ENCODE results near the gene GRB10. TPM values are rescaled to one million over a fixed set of nuclear protein-coding genes. Genes with fewer than 3 reads are reported as not detected.

Gene GRB10
- 0.10 TPM for polyA plus RNA-seq (2012; ENCODE audit: low read depth, missing spikeins)

DNA sequence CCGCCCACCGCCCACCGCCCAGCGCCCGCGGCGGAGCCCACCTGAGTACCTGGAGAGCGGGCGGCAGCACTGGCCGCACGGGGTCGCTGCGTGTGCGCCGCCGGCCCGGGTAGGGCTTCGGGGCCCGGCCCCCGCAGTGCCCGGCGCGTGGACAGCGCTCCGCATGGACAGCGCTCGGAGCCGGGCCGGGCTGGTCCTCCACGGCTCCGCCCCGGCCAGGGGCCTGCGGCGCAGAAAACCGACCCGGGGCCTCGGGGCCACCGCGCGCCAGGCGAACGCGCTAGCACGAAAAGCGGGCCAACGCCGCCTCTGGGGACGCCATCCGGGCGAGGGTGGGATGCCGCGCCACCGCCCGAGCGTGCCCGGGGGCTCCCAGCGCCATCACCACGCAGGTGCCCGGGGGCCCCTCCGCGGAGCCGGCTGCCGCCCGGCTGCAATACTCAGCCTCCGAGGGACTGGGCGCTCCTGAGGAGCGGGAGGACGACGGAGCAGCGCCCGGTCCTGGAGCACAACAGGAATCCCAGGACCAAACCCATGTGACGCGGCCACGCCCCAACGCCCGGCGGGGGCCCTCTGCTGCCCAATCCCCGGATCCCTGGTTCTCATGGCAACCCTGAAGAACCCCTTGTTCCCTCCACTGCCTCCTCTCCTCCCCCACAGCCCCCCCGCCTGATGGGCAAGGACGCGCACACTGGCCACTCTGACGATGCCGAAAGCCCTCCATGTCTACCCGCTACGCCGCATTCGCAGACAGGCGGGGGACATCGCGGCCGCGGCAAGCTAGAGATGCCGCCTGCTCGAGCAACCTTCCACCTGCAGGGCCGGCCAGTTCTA is at the start of gene GRB10:
Gene GRB10, minus strand, starts transcription at position 522 of the 834 bp plus-strand sequence. CDS start 50,574 bp downstream, outside the sequence.
- TF ChIP-seq TAF1 (IDR thresholded peaks at IDR 0.05; ENCODE audit: low read depth, low read length) (no peak), POU2F2 (IDR thresholded peaks at IDR 0.05; ENCODE audit: low read depth, low read length) (no peak), POLR2A (IDR thresholded peaks at IDR 0.05; ENCODE audit: low read depth, low read length) (no peak), PAX5 (IDR thresholded peaks at IDR 0.05; ENCODE audit: insufficient read depth, low read length, severe bottlenecking) (no peak), POLR2AphosphoS5 (IDR thresholded peaks at IDR 0.05; ENCODE audit: low read depth, low read length) (no peak), SPI1 (IDR thresholded peaks at IDR 0.05; ENCODE audit: low read depth, low read length) (no peak)
- no peak for DNase-seq (ENCODE audit: insufficient read length, low spot score)
- FAIRE-seq: no peak

DNA sequence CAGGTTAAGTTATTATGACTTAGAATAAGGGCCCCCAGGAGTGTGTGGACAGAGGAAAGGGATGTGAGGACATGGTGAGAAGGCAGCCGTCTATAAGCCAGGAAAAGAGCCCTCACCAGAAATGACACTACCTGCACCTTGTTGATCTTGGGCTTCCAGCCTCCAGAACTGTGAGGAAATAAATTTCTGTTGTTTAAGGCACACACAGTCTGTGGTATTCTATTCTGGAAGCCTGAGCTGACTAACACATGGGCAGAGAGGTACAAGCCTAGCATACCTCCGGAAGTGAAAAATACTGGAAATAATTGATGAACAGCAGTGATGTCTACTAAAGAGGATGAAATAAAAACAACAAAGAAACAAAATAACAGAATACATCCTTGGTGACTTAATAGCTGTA is 46.1 kb upstream of the GRB10 start:
- no peak for TF ChIP-seq PAX5 (IDR thresholded peaks at IDR 0.05; ENCODE audit: insufficient read depth, low read length, severe bottlenecking)
- no peak for TF ChIP-seq TAF1 (IDR thresholded peaks at IDR 0.05; ENCODE audit: low read depth, low read length)
- no peak for TF ChIP-seq POU2F2 (IDR thresholded peaks at IDR 0.05; ENCODE audit: low read depth, low read length)
- no peak for TF ChIP-seq POLR2AphosphoS5 (IDR thresholded peaks at IDR 0.05; ENCODE audit: low read depth, low read length)
- no peak for TF ChIP-seq SPI1 (IDR thresholded peaks at IDR 0.05; ENCODE audit: low read depth, low read length)
- no peak for TF ChIP-seq POLR2A (IDR thresholded peaks at IDR 0.05; ENCODE audit: low read depth, low read length)
- DNase-seq (ENCODE audit: insufficient read length, low spot score) (no peak), FAIRE-seq (no peak)

DNA sequence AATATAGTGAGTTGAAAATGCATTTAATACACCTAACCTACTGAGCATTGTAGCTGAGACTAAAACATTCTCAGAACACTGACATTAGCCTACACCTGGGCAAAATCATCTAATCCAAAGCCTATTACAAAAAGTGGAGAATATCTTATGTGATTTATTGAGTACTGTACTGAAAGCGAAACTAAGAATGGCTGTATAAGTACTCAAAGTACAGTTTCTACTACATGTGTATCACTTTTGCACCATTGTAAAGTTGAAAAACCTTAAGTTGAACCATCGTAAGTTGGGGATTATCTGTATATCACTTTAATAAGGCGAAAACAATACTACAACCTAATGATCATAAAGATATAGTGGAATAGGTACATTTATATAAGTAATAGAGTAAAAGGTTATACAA is 45.4 kb upstream of the GRB10 start:
- FAIRE-seq (no peak), DNase-seq (ENCODE audit: insufficient read length, low spot score) (no peak)
- TF ChIP-seq SPI1 (IDR thresholded peaks at IDR 0.05; ENCODE audit: low read depth, low read length) (no peak), POU2F2 (IDR thresholded peaks at IDR 0.05; ENCODE audit: low read depth, low read length) (no peak), POLR2A (IDR thresholded peaks at IDR 0.05; ENCODE audit: low read depth, low read length) (no peak), TAF1 (IDR thresholded peaks at IDR 0.05; ENCODE audit: low read depth, low read length) (no peak), PAX5 (IDR thresholded peaks at IDR 0.05; ENCODE audit: insufficient read depth, low read length, severe bottlenecking) (no peak), POLR2AphosphoS5 (IDR thresholded peaks at IDR 0.05; ENCODE audit: low read depth, low read length) (no peak)

DNA sequence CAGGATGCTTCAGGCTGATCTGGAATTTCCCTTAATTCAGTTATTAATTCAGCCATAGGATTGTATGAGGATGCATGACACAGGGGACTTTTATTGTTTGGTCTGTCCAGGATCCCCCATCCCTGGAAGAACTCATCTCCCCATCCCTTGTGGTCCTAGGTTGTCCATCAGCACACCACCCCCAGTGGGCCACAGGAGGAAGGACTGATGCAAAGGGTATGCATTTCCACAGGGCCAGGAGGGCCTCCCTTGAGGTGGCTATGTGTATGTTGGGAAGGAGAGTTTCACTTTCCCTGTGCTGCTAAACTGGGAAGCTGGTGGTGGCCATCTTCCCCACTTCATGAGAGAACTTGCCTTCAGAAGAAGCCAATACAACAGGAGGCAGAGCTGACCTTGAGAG is 44.6 kb upstream of the GRB10 start:
- FAIRE-seq: no peak
- no peak for TF ChIP-seq PAX5 (IDR thresholded peaks at IDR 0.05; ENCODE audit: insufficient read depth, low read length, severe bottlenecking)
- no peak for TF ChIP-seq SPI1 (IDR thresholded peaks at IDR 0.05; ENCODE audit: low read depth, low read length)
- no peak for TF ChIP-seq POU2F2 (IDR thresholded peaks at IDR 0.05; ENCODE audit: low read depth, low read length)
- TF ChIP-seq POLR2AphosphoS5 (IDR thresholded peaks at IDR 0.05; ENCODE audit: low read depth, low read length): no peak
- no peak for TF ChIP-seq POLR2A (IDR thresholded peaks at IDR 0.05; ENCODE audit: low read depth, low read length)
- TF ChIP-seq TAF1 (IDR thresholded peaks at IDR 0.05; ENCODE audit: low read depth, low read length): no peak

DNA sequence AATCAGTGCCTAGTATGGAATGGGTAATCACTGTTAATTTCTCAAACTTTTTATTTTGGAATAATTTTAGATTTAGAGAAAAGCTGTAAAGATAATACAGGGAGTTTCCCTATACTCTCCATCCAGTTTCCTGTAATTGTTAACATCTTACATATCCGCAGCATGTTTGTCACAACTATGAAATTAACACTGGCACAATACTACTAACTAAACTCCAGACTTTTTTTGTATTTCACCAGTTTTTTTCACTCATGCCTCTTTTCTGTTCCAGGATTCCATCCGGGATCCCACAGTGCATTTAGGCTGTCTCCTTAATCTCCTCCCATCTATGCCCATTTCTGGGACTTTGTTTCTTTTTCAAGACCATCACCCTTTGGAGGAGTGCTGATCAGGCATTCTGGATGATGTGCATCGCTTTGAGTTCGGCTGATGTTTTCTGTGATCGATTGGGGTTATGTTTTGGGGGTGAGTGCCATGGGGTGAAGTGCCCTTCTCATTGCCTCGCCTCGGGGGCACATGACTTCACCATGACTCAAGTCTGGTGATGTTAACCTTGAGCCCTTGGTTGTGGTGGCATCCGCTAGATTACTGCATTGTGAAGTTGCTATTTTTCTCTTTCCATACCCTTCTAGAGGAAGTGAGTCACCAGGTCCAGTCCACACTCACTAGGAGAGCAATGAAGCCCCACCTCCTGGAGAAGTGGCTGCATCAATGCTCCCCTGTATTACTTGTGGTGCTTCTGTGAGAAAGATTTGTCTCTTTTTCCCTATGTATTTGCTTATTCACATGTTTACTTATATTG is 43.9 kb upstream of the GRB10 start:
- no peak for DNase-seq (ENCODE audit: insufficient read length, low spot score)
- TF ChIP-seq TAF1 (IDR thresholded peaks at IDR 0.05; ENCODE audit: low read depth, low read length): no peak
- TF ChIP-seq POLR2A (IDR thresholded peaks at IDR 0.05; ENCODE audit: low read depth, low read length): no peak
- no peak for TF ChIP-seq SPI1 (IDR thresholded peaks at IDR 0.05; ENCODE audit: low read depth, low read length)
- no peak for TF ChIP-seq POU2F2 (IDR thresholded peaks at IDR 0.05; ENCODE audit: low read depth, low read length)
- no peak for TF ChIP-seq PAX5 (IDR thresholded peaks at IDR 0.05; ENCODE audit: insufficient read depth, low read length, severe bottlenecking)
- TF ChIP-seq POLR2AphosphoS5 (IDR thresholded peaks at IDR 0.05; ENCODE audit: low read depth, low read length): no peak
- no peak for FAIRE-seq

More for the DNA sequence above, 44.6 kb upstream of the GRB10 start:
- DNase-seq (ENCODE audit: insufficient read length, low spot score): no peak

DNA sequence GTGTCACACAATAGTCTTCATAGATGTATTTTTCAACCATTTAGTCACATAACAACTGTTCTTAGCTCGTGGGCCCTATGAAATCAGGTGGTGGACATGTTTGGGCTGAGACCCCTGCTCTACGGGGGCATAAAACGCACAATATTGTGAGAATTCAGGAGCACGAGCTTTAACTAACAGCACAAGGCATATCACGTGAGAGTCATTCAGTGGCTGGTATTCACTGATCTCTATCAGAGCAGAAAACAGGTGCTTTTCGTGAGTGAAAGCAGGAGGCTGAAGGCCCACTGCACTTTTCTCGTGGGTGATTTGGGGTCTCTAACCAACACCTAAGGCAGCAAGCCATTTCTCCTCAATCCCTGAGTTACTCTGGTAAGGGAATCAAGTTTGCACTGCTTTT is 42.8 kb upstream of the GRB10 start:
- TF ChIP-seq PAX5 (IDR thresholded peaks at IDR 0.05; ENCODE audit: insufficient read depth, low read length, severe bottlenecking) (no peak), POLR2AphosphoS5 (IDR thresholded peaks at IDR 0.05; ENCODE audit: low read depth, low read length) (no peak), POLR2A (IDR thresholded peaks at IDR 0.05; ENCODE audit: low read depth, low read length) (no peak), SPI1 (IDR thresholded peaks at IDR 0.05; ENCODE audit: low read depth, low read length) (no peak)
- no peak for FAIRE-seq
- DNase-seq (ENCODE audit: insufficient read length, low spot score): no peak

DNA sequence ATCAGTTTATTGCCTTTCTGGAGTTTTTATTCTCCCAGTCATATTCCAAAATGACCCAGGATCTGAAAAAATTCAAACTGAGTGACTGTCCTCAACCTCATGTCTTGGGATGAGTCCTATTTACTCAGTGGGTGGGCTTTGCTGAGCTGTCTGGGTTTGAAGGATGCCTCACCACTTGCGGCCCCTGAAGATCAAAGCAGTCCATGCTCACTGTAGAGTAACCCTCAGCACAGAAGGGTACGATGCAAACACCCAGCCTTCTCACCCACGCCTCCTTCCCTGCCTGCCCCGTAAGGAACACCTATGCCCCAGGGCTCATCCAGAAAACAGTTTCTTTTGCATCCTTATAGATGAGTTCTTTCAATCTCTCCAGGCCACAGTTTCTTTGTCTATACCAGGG is 42.2 kb upstream of the GRB10 start:
- FAIRE-seq (no peak), DNase-seq (ENCODE audit: insufficient read length, low spot score) (no peak)
- TF ChIP-seq PAX5 (IDR thresholded peaks at IDR 0.05; ENCODE audit: insufficient read depth, low read length, severe bottlenecking) (no peak), SPI1 (IDR thresholded peaks at IDR 0.05; ENCODE audit: low read depth, low read length) (no peak), TAF1 (IDR thresholded peaks at IDR 0.05; ENCODE audit: low read depth, low read length) (no peak), POU2F2 (IDR thresholded peaks at IDR 0.05; ENCODE audit: low read depth, low read length) (no peak)

DNA sequence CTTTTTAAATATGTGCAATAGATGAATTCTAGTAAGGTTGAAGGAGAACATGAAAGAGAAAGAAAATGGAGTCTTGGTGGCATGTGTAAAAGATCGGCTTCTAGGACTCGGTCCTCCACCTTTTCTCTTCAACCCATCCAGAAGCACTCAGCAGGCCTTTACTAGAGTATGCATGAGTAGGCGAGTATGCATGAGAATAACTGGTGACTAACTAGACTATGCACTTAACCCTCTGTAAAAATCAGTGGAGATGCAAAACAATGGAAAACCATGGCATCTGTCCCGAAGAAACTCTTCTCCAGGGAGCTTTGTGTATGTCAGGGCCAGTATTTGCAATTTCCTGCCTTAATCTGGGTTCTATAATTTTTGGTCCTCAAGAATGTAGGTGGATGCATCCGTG is 40.0 kb upstream of the GRB10 start:
- DNase-seq (ENCODE audit: insufficient read length, low spot score) (no peak), FAIRE-seq (no peak)
- TF ChIP-seq POU2F2 (IDR thresholded peaks at IDR 0.05; ENCODE audit: low read depth, low read length): no peak
- TF ChIP-seq POLR2AphosphoS5 (IDR thresholded peaks at IDR 0.05; ENCODE audit: low read depth, low read length): no peak
- TF ChIP-seq PAX5 (IDR thresholded peaks at IDR 0.05; ENCODE audit: insufficient read depth, low read length, severe bottlenecking): no peak
- no peak for TF ChIP-seq SPI1 (IDR thresholded peaks at IDR 0.05; ENCODE audit: low read depth, low read length)
- no peak for TF ChIP-seq TAF1 (IDR thresholded peaks at IDR 0.05; ENCODE audit: low read depth, low read length)
- TF ChIP-seq POLR2A (IDR thresholded peaks at IDR 0.05; ENCODE audit: low read depth, low read length): no peak

DNA sequence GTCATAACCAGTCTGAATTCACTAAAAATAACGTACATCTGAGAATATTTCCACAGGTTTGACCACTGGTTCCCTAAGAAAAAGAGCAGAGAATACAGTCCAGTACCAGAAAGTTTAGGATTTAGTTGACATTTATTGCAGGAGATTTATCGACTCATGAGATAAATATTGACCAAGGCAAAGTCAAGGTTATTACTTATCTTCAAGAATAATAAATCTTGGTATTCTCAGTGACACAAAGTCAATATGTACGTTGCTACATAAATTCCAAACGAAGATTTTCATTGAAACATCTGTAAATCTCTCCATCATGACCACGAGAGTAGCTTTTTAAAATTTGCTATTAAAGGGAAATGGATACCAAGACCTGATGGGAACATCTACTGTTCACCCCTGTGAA is 39.4 kb upstream of the GRB10 start:
- DNase-seq (ENCODE audit: insufficient read length, low spot score) (no peak), FAIRE-seq (no peak)
- TF ChIP-seq PAX5 (IDR thresholded peaks at IDR 0.05; ENCODE audit: insufficient read depth, low read length, severe bottlenecking): no peak
- TF ChIP-seq POU2F2 (IDR thresholded peaks at IDR 0.05; ENCODE audit: low read depth, low read length): no peak
- no peak for TF ChIP-seq TAF1 (IDR thresholded peaks at IDR 0.05; ENCODE audit: low read depth, low read length)
- no peak for TF ChIP-seq POLR2AphosphoS5 (IDR thresholded peaks at IDR 0.05; ENCODE audit: low read depth, low read length)
- no peak for TF ChIP-seq SPI1 (IDR thresholded peaks at IDR 0.05; ENCODE audit: low read depth, low read length)
- TF ChIP-seq POLR2A (IDR thresholded peaks at IDR 0.05; ENCODE audit: low read depth, low read length): no peak

Measured in GM12891 (cell line).